GM12875 (cell line): ENCODE results near the gene SLC7A6.

Experiments used
- H3K4me3 ChIP-seq: one replicate; pipeline ENCODE4 v1.5.1; 2011; ENCODE audit warnings: low read depth, low read length, control low read depth
- TF ChIP-seq, protein P1 (sequence below): IDR thresholded peaks from 2 replicates; pipeline ENCODE4 v1.5.1; 2011; ENCODE audit warnings: low read depth, mild to moderate bottlenecking, control low read depth, inconsistent platforms, low read length, moderate library complexity, borderline replicate concordance; ENCODE audit not compliant: insufficient read depth

SLC7A6 gene

DNA sequence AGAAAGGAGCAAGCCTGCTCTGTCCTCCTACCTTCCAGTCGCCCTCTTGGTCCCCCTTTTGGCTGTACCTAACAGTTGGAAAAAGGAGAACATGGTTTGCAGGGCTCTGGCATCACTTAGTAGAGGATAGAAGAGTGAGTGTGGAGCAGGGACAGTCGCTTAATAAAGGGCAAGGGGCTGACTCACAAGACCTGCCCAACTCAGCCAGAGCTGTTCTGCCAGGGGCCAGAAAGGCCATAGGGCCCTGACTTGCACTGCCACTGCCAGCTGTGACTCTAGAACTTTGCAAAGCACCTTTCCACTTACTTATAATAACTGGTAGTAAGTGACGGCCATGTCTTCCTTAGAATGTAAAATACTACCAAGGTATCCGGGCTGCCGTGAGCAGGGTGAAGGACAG lies 60.0 kb downstream of the SLC7A6 start:
- H3K4me3 ChIP-seq: no peak overlapping the region
- TF ChIP-seq, protein P1, sequence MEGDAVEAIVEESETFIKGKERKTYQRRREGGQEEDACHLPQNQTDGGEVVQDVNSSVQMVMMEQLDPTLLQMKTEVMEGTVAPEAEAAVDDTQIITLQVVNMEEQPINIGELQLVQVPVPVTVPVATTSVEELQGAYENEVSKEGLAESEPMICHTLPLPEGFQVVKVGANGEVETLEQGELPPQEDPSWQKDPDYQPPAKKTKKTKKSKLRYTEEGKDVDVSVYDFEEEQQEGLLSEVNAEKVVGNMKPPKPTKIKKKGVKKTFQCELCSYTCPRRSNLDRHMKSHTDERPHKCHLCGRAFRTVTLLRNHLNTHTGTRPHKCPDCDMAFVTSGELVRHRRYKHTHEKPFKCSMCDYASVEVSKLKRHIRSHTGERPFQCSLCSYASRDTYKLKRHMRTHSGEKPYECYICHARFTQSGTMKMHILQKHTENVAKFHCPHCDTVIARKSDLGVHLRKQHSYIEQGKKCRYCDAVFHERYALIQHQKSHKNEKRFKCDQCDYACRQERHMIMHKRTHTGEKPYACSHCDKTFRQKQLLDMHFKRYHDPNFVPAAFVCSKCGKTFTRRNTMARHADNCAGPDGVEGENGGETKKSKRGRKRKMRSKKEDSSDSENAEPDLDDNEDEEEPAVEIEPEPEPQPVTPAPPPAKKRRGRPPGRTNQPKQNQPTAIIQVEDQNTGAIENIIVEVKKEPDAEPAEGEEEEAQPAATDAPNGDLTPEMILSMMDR: no peak

DNA sequence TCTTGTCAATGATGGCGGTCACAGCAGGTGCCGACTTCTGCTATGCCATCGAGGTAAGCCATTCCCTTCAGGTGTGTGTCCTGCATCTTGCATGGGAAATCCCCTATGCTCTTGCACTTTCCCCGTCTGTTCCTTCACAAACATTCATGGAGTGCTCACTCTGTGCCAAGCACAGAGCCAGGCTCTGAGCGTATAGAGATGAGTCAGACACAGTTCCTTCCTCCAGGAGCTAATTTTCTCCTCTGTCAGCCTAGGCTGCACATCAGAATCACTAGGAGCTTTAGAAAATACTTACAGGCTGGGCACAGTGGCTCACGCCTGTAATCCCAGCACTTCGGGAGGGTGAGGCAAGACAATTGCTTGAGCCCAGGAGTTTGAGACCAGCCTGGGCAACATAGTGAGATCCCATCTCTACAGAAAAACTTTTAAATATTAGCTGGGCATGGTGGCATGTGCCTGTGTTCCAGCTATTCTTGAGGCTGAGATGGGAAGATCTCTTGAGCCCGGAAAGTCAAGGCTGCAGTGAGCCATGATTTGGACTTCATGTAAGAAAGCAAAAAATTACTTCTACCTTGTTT lies 60.5 kb downstream of the SLC7A6 start:
- TF ChIP-seq, protein P1: no peak

DNA sequence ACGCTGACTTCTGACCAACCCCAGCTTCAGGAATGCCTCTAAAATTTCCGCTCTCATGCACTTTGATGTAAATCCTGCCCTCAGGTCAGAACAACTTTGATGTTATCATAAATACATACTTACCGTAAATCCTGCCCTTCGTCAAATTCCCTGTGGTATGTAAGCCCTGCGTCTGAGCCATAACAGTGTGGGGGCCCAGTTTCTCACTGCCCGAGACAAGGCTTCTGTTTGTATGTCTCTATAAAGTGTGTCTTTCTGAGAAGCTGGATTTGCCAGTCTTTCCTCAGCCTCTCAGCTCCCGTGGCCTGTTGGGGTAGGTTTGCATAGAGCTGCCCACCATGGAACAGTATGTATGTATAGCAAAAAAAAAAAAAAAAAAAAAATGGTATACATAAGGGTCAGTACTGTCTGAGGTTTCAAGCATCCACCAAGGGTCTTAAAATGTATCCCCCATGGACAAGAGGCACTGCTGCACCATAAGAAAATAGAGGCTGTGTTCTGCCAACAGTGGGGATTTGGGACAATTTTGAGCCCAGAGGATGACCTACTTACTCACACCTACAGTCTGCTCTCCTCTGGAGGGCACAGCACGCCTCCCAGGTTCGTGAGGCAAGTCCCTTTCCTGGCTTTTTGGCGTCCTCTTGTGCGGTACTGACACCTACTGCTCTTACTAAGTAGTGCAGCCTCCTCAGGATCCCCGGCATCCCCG lies 64.0 kb downstream of the SLC7A6 start:
- TF ChIP-seq, protein P1: peak; percentile 90

More for the DNA sequence above, 60.5 kb downstream of the SLC7A6 start:
- H3K4me3 ChIP-seq: no peak overlapping the region

DNA sequence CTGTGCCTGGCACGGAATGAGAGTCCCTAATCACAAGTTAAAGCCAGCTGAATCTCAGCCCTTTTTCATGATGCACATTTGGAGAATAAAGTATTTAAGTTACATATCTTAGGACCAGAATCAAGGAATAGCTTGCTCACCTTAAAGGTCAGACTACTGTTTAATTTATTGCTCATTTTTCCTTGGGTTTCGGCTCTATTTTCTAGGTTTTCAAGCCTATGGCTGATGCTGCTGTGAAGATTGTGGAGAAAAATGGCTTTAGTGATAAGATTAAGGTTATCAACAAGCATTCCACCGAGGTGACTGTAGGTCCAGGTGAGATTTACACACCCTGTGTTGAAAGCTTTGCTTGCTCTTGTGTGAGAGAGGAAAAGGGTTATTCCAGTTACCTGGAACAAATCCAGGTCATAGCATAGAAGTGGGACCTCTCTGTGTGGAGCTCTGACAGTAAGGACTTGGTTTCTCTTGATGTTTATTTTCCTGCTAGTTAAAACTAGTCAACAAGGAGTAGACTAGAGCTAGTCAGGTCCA lies 64.6 kb downstream of the SLC7A6 start:
- no peak overlapping the region for H3K4me3 ChIP-seq
- TF ChIP-seq, protein P1: no peak

More for the DNA sequence above, 64.0 kb downstream of the SLC7A6 start:
- no peak overlapping the region for H3K4me3 ChIP-seq

DNA sequence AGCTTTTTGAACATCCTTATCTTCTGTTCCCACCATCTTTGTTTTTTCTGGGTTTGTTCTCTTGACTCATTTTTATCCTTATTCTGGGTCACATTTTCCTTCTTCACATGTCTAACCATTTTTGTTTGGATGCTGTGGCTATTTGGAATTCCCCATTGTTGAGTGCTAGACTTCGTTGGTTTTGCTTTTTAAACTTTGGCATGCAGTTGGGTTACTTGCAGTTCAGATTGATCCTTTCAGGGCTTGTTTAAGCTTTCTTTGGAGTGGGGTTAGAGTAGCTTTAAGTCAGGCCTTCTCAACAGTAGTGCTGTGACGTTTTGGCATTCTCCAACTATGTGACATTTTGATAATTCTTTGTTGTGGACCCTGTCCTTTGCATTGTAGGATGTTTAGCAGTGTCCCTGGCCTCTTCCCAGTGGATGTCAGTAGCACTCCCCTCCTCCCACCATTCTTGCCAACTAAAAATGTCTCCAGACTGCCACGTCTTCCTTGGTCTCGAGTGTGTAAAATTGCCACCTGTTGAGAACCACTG lies 67.6 kb downstream of the SLC7A6 start:
- TF ChIP-seq, protein P1: no peak
- H3K4me3 ChIP-seq: no peak overlapping the region

DNA sequence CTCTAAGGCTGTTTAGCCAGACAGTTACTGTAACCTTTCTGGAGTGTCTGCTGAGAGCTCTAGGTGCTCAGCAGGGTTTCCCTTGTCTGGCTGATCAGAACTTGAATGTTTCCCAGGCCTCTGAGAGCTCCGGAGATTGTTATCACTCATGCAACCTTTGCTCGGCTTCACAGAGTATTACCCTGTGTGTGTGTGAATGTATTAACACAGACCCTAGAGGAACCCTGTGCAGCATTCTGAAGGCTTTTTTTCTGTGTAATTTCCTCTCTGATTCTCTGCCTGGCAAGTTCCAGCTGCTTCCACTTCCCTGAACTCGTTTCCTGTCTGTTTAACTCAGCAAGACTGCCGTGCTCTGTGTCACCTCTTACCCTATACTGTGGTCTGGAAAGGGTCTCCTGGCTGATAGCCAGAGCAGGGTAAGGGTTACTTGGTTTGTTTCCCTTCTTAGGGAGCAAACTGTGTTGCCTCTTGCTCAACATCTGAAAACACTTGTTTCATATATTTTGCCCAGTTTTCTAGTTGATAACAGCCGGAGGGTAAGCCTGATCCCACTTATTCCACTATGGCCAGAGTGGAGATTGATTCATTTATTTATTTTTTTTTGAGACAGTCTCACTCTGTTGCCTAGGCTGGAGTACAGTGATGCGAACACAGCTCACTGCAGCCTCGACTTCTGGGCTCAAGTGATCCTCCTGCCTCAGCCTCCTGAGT lies 68.2 kb downstream of the SLC7A6 start:
- TF ChIP-seq, protein P1: no peak
- H3K4me3 ChIP-seq: no peak overlapping the region

DNA sequence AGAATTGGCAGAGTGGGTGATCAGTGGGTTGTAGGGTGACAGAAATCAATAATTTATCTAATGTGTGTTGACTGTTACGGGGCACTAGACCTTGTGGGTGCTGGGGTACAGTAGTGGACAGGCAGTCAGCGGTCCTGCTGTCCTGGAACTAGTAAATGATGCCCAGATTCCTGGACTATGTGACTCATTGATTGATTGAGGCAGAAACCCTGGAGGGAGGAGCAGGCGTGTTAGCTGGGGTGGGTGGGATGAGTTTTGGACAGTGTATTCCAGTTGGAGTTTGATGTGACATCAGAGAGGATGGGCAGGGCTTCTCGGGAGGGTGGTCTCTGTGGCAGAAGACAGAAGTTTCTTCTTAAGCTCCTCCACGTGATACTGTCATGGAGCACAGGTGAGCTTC lies 70.8 kb downstream of the SLC7A6 start:
- TF ChIP-seq, protein P1: no peak
- no peak overlapping the region for H3K4me3 ChIP-seq
